Smooth muscle cell (in vitro differentiated cells): ENCODE results near the gene GAREM1. TPM values are rescaled to one million over a fixed set of nuclear protein-coding genes. Genes with fewer than 3 reads are reported as not detected.

Source experiments
- DNase-seq: peaks from one replicate; lab custom pipeline; 2025; ENCODE audit not compliant: unreplicated experiment; lab: John Stamatoyannopoulos, UW
- H2AFZ ChIP-seq: fragments of 200-600 bp; sonication (generic); 2 replicates; pipeline ENCODE4 v1.6.0; 2016; ENCODE audit warnings: antibody characterized with exemption, low read depth, mild to moderate bottlenecking
- H3F3A ChIP-seq: fragments of 200-600 bp; sonication (generic); 2 replicates; pipeline ENCODE4 v1.6.0; 2017; ENCODE audit warnings: antibody characterized with exemption, low read depth
- H3K27ac ChIP-seq: fragments of 200-600 bp; sonication (generic); 2 replicates; pipeline ENCODE4 v1.5.1; 2016; ENCODE audit warnings: low read depth, mild to moderate bottlenecking
- H3K27me3 ChIP-seq: fragments of 200-600 bp; sonication (generic); 2 replicates; pipeline ENCODE4 v1.6.1; 2016; ENCODE audit warnings: low read depth, mild to moderate bottlenecking
- H3K36me3 ChIP-seq: fragments of 200-600 bp; sonication (generic); 2 replicates; pipeline ENCODE4 v1.5.1; 2016; ENCODE audit warnings: low read depth
- H3K4me1 ChIP-seq: fragments of 200-600 bp; sonication (generic); 2 replicates; pipeline ENCODE4 v1.5.1; 2016; ENCODE audit warnings: low read depth
- H3K4me2 ChIP-seq: fragments of 200-600 bp; sonication (generic); 2 replicates; pipeline ENCODE4 v1.6.0; 2016; ENCODE audit warnings: mild to moderate bottlenecking
- H3K4me3 ChIP-seq: fragments of 200-600 bp; sonication (generic); 2 replicates; pipeline ENCODE4 v1.5.1; 2016; ENCODE audit warnings: mild to moderate bottlenecking
- H3K79me2 ChIP-seq: fragments of 200-600 bp; sonication (generic); 2 replicates; pipeline ENCODE4 v1.6.0; 2016; ENCODE audit warnings: low read depth, mild to moderate bottlenecking
- H3K9ac ChIP-seq: fragments of 200-600 bp; sonication (generic); 2 replicates; pipeline ENCODE4 v1.6.0; 2016; ENCODE audit warnings: low read depth
- H3K9me3 ChIP-seq: fragments of 200-600 bp; sonication (generic); replicated peaks from 2 replicates; pipeline ENCODE4 v1.5.1; 2016; ENCODE audit warnings: low read depth
- H4K20me1 ChIP-seq: fragments of 200-600 bp; sonication (generic); 2 replicates; pipeline ENCODE4 v1.6.0; 2016; ENCODE audit warnings: low read depth
- CTCF ChIP-seq: fragments of 200-600 bp; sonication (generic); IDR thresholded peaks from 2 replicates; pipeline ENCODE4 v1.5.1; 2017; ENCODE audit warnings: borderline replicate concordance, mild to moderate bottlenecking, antibody characterized with exemption; ENCODE audit not compliant: insufficient read depth, poor library complexity, severe bottlenecking
- WGBS: methylation state at CpG from one replicate; pipeline ENCODE4 v1.1.7; 2016; ENCODE audit warnings: low lambda C conversion rate; 5-methylcytosine and 5-hydroxymethylcytosine counted together
- polyA plus RNA-seq: library from polyadenylated mRNA; unstranded; fragments of >200 nt; fragmentation: Nextera tagmentation; extraction: Ambion mirVana; gene quantifications from 2 replicates; pipeline ENCODE4 v1.2.1, GENCODE V29; 2016
- total RNA-seq: library from RNA; depleted of rRNA; stranded (reverse); fragments of >200 nt; gene quantifications from 2 replicates; pipeline ENCODE4 v1.2.3, GENCODE V29; 2014

GAREM1 gene
- total and polyA plus RNA-seq, 2 experiments from 2014 or later: 0.33 to 13.4 TPM

DNA sequence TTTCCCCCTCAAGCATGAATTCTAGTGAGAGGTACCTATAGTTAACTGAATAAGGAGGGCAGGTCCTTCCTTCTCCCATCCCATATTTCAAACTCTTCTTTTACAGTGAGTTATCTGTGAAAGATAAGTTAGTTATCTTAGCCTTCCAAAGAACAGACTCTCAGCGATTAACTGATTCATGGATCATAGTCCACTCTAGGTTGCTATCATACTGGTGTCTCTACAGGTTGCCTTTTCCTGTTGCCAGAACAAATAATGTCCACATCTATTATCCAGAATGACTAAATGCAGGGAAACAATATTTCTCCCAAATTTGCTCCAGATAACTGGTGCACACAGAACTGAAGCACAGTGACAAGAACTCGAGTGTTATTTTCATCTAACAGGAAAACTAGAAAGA is 212.5 kb downstream of the GAREM1 start:
- Histone ChIP-seq H3K79me2 (no peaks in the 10 kb centered on the region), H3K9ac (no peak overlapping the region), H3K4me1 (no peaks in the 10 kb centered on the region), H3K27me3 (peaks cover 6% of the 10 kb centered on the region), H3K36me3 (no peaks in the 10 kb centered on the region), H3F3A (no peaks in the 10 kb centered on the region), H3K4me2 (no peak overlapping the region), H4K20me1 (no peaks in the 10 kb centered on the region), H3K4me3 (no peak overlapping the region), H3K27ac (no peak overlapping the region), H3K9me3 (no peaks in the 10 kb centered on the region), H2AFZ (no peak overlapping the region)
- no peak for DNase-seq
- no peak for TF ChIP-seq CTCF
- 75% methylated on average over 2 of the region's 2 CpGs for WGBS

DNA sequence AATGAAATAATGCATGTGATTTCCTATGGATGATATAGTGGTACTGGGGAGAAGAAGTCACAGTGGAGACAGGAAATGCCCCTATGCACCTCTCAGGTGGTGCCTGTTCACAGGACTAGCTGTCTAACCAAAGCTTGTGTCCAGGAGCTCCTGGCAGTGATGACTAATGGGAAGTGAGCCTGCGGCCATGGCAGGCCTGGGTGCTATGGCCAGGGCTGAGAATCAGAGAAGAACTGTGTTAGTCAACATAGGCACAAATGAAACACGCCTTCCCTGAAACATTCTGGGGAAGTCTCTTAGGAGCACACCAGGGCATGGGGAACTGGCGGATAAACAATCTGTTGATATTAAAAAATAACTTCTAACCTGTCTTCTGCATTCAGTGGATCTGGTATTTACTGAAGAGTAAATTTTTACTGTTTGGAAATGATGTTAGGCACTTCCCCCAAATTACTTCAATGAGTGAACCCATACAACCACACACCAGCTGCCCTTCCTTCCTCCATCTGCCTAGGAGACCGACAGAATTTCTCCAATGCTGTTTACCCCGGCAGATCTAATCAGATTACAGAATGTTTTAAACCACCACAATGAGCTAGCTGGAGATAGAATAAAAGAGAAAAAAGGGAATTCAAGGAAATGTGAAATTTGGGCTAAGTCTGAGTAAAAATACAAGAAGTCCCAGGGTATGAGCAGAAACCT is 213.4 kb downstream of the GAREM1 start:
- no peak overlapping the region for H3K4me3 ChIP-seq
- no peaks in the 10 kb centered on the region for H3K36me3 ChIP-seq
- H3F3A ChIP-seq: no peaks in the 10 kb centered on the region
- H3K27ac ChIP-seq: no peak overlapping the region
- no peaks in the 10 kb centered on the region for H4K20me1 ChIP-seq
- H2AFZ ChIP-seq: no peak overlapping the region
- H3K79me2 ChIP-seq: no peaks in the 10 kb centered on the region
- H3K4me1 ChIP-seq: no peaks in the 10 kb centered on the region
- no peak overlapping the region for H3K9ac ChIP-seq
- no peaks in the 10 kb centered on the region for H3K9me3 ChIP-seq
- 94% methylated on average over 5 of the region's 5 CpGs for WGBS
- H3K4me2 ChIP-seq: no peak overlapping the region
- no peak for DNase-seq
- H3K27me3 ChIP-seq: peaks cover 6% of the 10 kb centered on the region
- TF ChIP-seq CTCF: no peak

- no peak for TF ChIP-seq CTCF
- no peak overlapping the region for H3K9ac ChIP-seq
- H4K20me1 ChIP-seq: no peaks in the 10 kb centered on the region
- no peaks in the 10 kb centered on the region for H3F3A ChIP-seq
- 88% methylated on average over 3 of the region's 3 CpGs for WGBS
- no peak for DNase-seq
- no peaks in the 10 kb centered on the region for H3K79me2 ChIP-seq
- H3K4me2 ChIP-seq: no peak overlapping the region
- no peaks in the 10 kb centered on the region for H3K36me3 ChIP-seq
- H2AFZ ChIP-seq: no peak overlapping the region
- no peak overlapping the region for H3K27ac ChIP-seq
- no peaks in the 10 kb centered on the region for H3K4me1 ChIP-seq
- H3K27me3 ChIP-seq: peaks cover 6% of the 10 kb centered on the region
- H3K4me3 ChIP-seq: no peak overlapping the region
- H3K9me3 ChIP-seq: no peaks in the 10 kb centered on the region
Measured at GRCh38 chr18:32255570-32255969, 215.1 kb downstream of the GAREM1 start.
